AG04449 (cell line): ENCODE measurements around the gene SYT3.
"Not testable (repeated sequence)": the region's sequence is repeated elsewhere in the genome, so short reads cannot be mapped to it uniquely, and the experiment has no call there.

Experiments used
- CTCF ChIA-PET: fragments of 350-600 bp; formaldehyde crosslinking; extraction: SDS; loops from one replicate; lab custom pipeline; 2021; ENCODE audit warnings: antibody characterized with exemption; lab: Yijun Ruan, JAX
- POLR2A ChIA-PET: fragments of 400-600, 350-600 bp; formaldehyde crosslinking; extraction: SDS; loops from one replicate; lab custom pipeline; 2020; ENCODE audit warnings: antibody characterized with exemption, inconsistent platforms; lab: Yijun Ruan, JAX
- DNase-seq: peaks from one replicate; pipeline ENCODE4 v3.0.0-alpha.2; 2010; ENCODE audit warnings: low read depth, low spot score
- H3K4me3 ChIP-seq: 2 replicates; pipeline ENCODE4 v1.5.1; 2011; ENCODE audit warnings: low read depth, mild to moderate bottlenecking, control low read depth, low read length
- CTCF ChIP-seq: IDR thresholded peaks from one replicate; pipeline ENCODE4 v1.5.1; 2011; ENCODE audit warnings: mild to moderate bottlenecking, moderate library complexity, low read length, control low read depth, inconsistent platforms; ENCODE audit not compliant: insufficient read depth; ENCODE audit errors: missing control alignments

SYT3 gene

GRCh38 chr19:50604264-50605073 lies 35.2 kb downstream of the SYT3 start:
- CTCF ChIA-PET, DNase-seq, POLR2A ChIA-PET, H3K4me3 ChIP-seq: not testable (repeated sequence)

GRCh38 chr19:50602935-50603334 lies 36.7 kb downstream of the SYT3 start:
- ChIA-PET CTCF (no interaction called here), POLR2A (no interaction called here)
- H3K4me3 ChIP-seq: no peak overlapping the region
- DNase-seq: no peak
- no peak for TF ChIP-seq CTCF

GRCh38 chr19:50602496-50602895 lies 37.2 kb downstream of the SYT3 start:
- no peak overlapping the region for H3K4me3 ChIP-seq
- no peak for DNase-seq
- ChIA-PET POLR2A (no interaction called here), CTCF (no interaction called here)
- TF ChIP-seq CTCF: no peak

- POLR2A ChIA-PET: no interaction called here
Measured at GRCh38 chr19:50602089-50602422, 37.6 kb downstream of the SYT3 start.

GRCh38 chr19:50601407-50602088 lies 38.1 kb downstream of the SYT3 start:
- CTCF ChIA-PET: no interaction called here
- POLR2A ChIA-PET: no interaction called here
- no peak for TF ChIP-seq CTCF
- DNase-seq: no peak
- H3K4me3 ChIP-seq: no peak overlapping the region

More at GRCh38 chr19:50602089-50602422, 37.6 kb downstream of the SYT3 start:
- CTCF ChIA-PET: no interaction called here
- no peak for TF ChIP-seq CTCF
- no peak for DNase-seq
- no peak overlapping the region for H3K4me3 ChIP-seq

- TF ChIP-seq CTCF: no peak
- ChIA-PET CTCF (no interaction called here), POLR2A (no interaction called here)
- DNase-seq: no peak
- no peak overlapping the region for H3K4me3 ChIP-seq
Measured at GRCh38 chr19:50599427-50599826, 40.3 kb downstream of the SYT3 start.
